ENCODE data around the gene CYP4Z1.
"Not testable (repeated sequence)": the region's sequence is repeated elsewhere in the genome, so short reads cannot be mapped to it uniquely, and the experiment has no call there.

Gene CYP4Z1

DNA sequence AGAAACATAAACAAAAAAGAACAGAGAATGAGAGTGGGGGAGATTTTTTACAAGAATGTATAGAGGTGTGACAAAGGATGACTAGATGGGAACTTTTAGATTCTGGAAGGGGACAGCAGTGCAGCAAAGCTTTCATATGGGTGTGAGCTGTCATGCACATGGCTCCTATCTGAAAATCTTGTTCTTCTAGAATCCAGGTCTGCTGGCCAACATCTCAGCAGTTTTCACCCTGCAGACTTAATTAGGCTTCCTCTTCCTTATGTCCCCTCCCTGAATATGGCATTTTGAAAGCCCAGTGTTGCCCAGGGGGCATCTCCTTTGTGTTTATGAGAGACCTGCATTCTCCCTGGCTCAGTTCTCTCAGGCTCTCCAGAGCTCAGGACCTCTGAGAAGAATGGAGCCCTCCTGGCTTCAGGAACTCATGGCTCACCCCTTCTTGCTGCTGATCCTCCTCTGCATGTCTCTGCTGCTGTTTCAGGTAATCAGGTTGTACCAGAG is at the start of gene CYP4Z1:
CYP4Z1 (plus strand) TSS at position 135 of the 498 bp plus-strand sequence; CDS start at position 395, 260 bp downstream.
- no peak for DNase-seq

DNA sequence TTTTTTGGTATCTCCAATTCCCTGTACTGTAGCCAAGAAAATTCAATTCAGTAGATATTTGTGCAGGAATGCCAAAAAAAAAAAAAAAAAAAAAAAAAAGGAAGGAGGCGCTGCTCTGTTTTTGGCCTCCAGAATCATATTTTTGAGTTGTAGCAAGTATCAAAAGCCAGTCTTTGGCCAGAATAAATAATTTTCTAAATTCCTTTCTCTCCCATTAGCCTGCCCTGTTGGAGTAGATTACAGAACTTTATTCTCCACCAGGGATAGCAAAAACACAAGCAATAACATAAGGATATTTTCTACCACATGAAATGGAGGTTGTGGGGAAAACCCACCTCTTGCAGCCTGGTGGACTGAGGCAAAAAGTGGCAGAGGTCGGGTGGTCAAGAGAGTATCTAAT is 46.0 kb upstream of the CYP4Z1 start:
- DNase-seq = no peak

- DNase-seq = no peak
Observed at GRCh38 chr1:47023268-47024140, 43.5 kb upstream of the CYP4Z1 start, which contains the start of gene CYP4X1. CYP4X1 (plus strand) TSS chr1:47023669; CDS start chr1:47023818, 149 bp downstream.

DNA sequence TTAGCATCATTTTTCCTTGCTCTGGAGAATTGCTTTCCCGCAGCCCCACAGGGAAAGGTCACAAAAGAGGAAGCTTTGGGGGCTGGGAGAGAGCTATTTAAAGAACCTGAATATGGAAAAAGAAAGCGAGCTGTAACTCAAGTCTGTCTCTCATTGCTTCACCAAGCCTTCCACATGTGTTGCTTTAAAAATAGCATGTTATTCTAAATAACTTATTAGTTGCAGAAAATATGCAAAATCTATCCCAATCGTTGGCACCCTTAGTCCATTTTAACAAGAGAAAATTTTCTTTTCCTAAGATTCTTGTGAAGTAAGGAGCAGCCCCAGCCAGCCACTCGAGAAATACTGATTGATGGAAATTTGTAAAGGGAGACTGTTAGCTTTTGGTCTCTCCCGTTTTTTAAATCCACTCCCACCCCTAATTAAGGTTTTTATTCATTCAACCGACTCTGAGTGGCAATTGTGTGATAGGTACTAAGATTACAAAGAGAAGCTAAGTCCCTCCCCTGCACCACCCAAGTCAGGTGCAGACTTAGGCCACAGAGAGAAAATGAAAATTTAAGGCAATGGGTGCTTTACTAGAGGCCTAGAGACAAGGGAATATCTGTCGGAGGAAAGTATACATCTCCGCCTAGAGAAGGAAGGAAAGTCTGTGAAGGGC is 42.8 kb upstream of the CYP4Z1 start:
- no peak for DNase-seq

DNA sequence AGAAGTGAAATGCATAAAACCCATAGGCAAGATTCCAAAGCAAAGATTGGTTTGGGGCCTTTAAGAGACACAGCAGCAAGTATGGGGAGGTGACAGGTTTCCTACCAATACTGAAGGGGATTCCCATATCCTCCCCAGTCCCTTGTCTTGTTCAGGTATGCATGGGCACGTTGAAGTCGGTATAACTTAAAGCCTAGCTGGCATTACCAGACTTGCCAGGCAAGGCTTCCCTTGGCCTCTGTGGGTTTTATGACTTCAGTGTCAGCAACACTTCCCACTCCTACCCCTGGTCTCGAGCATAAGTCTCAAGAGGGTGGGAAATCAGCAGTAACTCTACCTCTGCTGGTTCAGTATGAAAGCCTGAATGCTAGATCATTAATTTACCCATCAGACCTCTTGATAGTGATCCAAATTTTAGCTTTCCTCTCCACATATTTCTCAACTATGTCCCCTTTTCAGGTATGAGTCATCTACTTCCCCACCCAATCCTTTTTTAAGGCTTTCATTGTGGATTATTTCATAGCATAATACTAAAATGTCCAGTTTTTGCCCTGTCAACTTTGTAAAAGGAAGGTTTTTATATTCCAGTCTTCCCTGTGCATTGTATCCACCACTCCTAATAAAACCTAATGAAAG is 36.7 kb upstream of the CYP4Z1 start:
- no peak for DNase-seq

GRCh38 chr1:47031059-47031458 is 36.0 kb upstream of the CYP4Z1 start:
- DNase-seq = no peak

GRCh38 chr1:47031585-47031984 is 35.4 kb upstream of the CYP4Z1 start:
- no peak for DNase-seq

DNA sequence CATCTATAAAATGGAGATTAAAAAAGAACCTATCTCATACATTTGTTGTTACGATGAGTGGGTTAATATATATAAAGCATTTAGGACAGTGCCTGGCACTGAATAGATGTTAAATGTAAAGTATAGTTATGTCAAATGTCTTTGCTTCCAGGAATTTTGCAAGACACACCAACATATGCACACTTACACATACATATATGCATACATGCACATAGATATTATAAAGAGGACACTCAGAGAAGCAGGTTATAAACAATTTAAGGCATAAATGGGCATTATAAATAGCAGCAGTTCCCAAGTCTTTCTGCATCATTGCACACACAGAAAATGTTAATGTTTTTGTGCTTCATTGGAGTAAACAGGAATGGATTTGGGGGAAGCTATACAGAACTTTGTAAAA is 30.3 kb upstream of the CYP4Z1 start:
- DNase-seq = no peak

DNA sequence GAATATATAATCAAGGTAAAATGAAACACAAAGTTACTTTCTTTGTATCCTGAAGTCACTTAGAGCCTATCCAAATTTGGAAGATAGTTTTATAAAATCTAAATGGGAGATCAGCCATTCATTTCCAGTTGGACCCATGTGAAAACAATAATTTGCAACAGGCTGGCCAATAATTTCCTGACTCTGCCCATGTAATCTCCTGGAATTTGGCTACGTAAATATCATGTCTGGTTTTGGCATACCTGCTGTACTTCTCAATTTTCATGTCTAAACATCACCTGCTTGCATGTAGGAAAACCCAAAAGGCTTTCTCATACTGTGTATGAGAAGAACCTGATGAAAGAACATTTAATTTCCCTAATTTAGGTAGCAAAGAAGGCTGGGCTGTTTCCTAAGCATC is 7.7 kb upstream of the CYP4Z1 start:
- no peak for DNase-seq

DNA sequence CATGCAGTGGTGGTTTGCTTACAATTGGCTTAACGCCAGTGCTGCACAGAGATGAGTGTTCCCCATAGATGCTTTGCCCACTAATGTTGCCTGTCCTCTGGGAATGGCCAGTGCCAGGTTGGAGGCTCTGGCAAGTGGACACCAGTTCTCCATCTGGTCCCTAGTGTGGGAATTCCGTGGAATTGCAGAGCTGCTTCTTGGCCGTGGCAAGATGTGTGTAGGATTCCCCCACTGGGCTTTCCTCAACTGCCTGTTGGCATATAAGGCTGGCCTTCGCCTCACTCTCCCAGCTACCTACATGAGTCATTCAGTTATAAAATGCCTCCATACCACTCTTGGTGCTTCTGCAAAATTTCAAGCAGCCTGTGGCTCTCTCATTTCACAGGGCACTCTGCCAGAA is 2.0 kb downstream of the CYP4Z1 start:
- not testable (repeated sequence) for DNase-seq

DNA sequence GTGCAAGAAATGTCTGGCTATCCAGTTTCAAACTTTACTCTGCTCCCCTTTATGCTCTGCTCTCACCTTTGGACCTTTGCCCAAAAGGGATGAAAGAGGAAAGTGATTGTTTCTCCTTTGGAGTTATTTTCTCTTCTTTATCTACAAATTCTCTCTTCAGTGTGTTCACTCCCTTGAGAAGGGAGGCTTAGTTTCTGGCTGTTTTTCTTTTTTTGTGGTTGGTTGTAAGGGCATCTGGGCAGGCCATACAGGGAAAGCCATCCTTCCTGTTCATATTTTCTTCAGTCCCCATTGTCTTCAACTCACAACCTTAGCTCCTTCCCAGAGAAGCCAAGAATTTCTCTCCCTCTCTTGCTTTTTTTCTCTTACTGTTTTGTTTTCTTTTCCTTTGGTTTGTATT is 2.5 kb downstream of the CYP4Z1 start:
- not testable (repeated sequence) for DNase-seq

GRCh38 chr1:47089356-47089755 is 22.3 kb downstream of the CYP4Z1 start:
- peak; percentile 0 for DNase-seq

- not testable (repeated sequence) for DNase-seq
Observed at GRCh38 chr1:47091476-47091875, 24.4 kb downstream of the CYP4Z1 start.

GRCh38 chr1:47104816-47105215 is 37.8 kb downstream of the CYP4Z1 start:
- DNase-seq = no peak

DNA sequence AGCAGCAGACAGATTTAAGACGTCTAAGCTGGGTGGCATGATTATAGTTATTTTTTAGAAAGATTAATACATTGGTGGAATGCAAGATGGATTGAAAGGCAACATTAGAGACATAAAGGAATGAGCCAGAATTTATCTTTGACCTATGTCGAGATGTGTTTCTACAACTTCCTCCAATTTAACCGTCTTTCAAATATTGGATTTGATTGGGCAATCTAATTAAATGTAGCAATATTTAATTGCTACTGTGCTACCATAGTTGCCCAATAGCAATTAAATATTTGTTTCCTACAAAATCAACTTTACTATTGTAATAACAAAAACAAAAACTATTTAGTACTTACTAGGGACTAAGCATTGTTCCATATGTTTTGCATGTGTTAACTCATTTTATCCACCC is 39.8 kb downstream of the CYP4Z1 start:
- no peak for DNase-seq

GRCh38 chr1:47107851-47108574 is 41.0 kb downstream of the CYP4Z1 start:
- DNase-seq = not testable (repeated sequence)

DNA sequence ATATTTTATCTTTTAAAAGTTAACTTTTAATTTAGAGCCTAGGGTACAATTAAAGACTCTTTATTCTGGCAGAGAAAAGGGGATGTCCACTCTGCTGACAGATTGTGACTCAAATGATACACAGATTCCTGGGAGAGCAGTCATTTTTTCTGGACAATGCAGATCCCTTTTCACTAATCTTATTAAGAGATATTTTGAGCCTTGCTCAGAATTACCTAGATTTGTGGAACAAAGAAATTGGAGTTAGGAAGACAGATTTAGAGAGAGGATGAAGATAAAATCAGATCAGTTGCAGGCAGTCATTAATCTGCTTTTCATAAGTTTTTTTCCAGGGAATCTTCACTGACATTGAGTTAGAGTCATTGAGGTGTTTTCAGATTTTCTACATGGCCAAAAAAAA is 42.5 kb downstream of the CYP4Z1 start:
- not testable (repeated sequence) for DNase-seq

- DNase-seq = no peak
Observed at GRCh38 chr1:47113178-47113577, 46.1 kb downstream of the CYP4Z1 start.

GRCh38 chr1:47121039-47121438 is 54.0 kb downstream of the CYP4Z1 start:
- DNase-seq = not testable (repeated sequence)

DNA sequence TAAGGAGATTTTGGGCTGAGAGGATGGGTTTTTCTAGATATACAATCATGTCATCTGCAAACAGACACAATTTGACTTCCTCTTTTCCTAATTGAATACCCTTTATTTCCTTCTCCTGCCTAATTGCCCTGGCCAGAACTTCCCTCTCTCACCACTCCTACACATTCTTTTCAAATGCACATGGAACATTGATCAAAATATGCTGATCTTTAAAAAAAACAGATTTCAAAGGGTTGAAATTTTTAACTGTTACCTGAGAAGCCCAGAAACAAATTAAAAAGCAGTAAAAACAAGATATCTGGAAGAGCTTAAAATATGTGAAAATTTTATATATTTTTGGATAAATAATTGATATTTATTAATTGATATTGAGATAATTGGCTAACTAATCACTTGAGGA is 57.8 kb downstream of the CYP4Z1 start:
- not testable (repeated sequence) for DNase-seq

GRCh38 chr1:47126997-47127396 is 60.0 kb downstream of the CYP4Z1 start:
- DNase-seq = not testable (repeated sequence)

DNA sequence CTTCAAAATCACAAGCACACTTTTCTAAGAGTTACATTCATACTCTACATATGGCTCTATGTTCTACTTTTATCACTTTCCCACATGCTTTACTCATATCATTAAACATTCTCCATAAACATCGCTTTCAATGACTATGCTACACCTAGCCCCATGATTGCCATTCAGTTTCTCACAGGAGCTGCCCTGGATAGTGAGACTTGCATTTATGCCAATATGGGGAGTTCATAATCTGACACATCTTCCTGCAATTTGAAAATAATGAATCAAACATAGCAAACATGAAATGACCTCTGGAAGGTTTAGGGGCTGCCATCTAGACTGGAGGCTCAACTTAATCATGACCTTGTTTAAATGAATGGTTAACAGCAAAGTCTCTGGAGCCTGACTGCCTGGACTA is 61.2 kb downstream of the CYP4Z1 start:
- DNase-seq = no peak

GRCh38 chr1:47128854-47129253 is 61.8 kb downstream of the CYP4Z1 start:
- DNase-seq = not testable (repeated sequence)

Measured in midbrain (tissue), 1 donor.